Brain microvascular endothelial cell (primary cell): Measurements from ENCODE around the gene PSMD3.
A peak's percentile ranks its signal among the peaks of the same experiment; 100 is the strongest.

ENCODE experiments used
- DNase-seq: peaks from one replicate; pipeline ENCODE4 v3.0.0-alpha.2; 2020
- H3K27ac ChIP-seq: fragments of 250-450 bp; sonication (Bioruptor Pico); 2 replicates; pipeline ENCODE4 v1.5.1; 2020; ENCODE audit warnings: mild to moderate bottlenecking, moderate library complexity
- H3K27me3 ChIP-seq: fragments of 250-450 bp; sonication (Bioruptor Pico); replicated peaks from 2 replicates; pipeline ENCODE4 v1.5.1; 2020; ENCODE audit warnings: mild to moderate bottlenecking
- H3K36me3 ChIP-seq: fragments of 250-450 bp; sonication (Bioruptor Pico); replicated peaks from 2 replicates; pipeline ENCODE4 v1.5.1; 2020; ENCODE audit warnings: mild to moderate bottlenecking
- H3K4me3 ChIP-seq: 2 replicates; pipeline ENCODE4 v1.5.1; 2011; ENCODE audit warnings: low read depth, mild to moderate bottlenecking, control low read depth, low read length, moderate library complexity
- in situ Hi-C: cut with HindIII; loops from 2 replicates; pipeline ENCODE4 v1.10.0; 2017; ENCODE audit warnings: low sequenced_read_pairs, low pct_ligation_motif_present
- TF ChIP-seq, protein P1 (sequence below): IDR thresholded peaks from 2 replicates; pipeline ENCODE4 v1.5.1; 2011; ENCODE audit warnings: low read depth, mild to moderate bottlenecking, moderate library complexity, low read length, control low read depth, inconsistent platforms; ENCODE audit errors: missing control alignments

PSMD3 gene

DNA sequence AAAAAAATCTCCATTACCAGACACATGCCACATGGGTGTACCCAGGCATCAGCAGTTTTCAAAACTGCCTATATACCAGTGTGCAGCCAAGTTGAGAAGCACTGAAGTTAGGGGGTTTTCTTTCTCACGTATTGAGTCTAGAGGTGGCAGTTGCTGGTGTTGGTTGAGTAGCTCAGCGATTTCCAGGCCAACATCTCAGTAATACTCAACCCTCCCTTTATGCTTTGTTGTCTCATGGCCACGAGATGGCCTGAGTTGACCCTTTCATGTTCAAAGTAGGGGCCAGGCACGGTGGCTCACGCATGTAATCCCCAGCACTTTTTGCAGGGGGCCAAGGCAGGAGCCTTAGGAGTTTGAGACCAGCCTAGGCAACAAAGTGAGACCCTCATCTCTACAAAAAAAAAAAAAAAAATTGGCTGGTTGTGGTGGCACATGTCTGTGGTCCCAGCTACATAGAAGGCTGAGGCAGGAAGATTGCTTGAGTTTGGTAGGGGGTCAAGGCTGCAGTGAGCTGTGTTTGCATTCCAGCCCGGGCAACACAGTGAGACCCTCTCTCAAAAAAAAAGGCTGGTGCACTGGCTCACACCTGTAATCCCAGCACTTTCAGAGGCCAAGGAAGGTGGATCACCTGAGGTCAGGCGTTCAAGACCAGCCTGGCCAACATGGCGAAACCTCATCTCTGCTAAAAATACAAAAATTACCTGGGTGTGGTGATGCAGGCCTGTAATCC, 42.3 kb upstream of the PSMD3 start:
- in situ Hi-C loops = no loop called here
- H3K4me3 ChIP-seq = no peak overlapping the region
- no peaks in the 10 kb centered on the region for H3K36me3 ChIP-seq
- H3K27ac ChIP-seq = no peak overlapping the region
- TF ChIP-seq, protein P1, sequence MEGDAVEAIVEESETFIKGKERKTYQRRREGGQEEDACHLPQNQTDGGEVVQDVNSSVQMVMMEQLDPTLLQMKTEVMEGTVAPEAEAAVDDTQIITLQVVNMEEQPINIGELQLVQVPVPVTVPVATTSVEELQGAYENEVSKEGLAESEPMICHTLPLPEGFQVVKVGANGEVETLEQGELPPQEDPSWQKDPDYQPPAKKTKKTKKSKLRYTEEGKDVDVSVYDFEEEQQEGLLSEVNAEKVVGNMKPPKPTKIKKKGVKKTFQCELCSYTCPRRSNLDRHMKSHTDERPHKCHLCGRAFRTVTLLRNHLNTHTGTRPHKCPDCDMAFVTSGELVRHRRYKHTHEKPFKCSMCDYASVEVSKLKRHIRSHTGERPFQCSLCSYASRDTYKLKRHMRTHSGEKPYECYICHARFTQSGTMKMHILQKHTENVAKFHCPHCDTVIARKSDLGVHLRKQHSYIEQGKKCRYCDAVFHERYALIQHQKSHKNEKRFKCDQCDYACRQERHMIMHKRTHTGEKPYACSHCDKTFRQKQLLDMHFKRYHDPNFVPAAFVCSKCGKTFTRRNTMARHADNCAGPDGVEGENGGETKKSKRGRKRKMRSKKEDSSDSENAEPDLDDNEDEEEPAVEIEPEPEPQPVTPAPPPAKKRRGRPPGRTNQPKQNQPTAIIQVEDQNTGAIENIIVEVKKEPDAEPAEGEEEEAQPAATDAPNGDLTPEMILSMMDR = no peak
- DNase-seq = no peak
- no peaks in the 10 kb centered on the region for H3K27me3 ChIP-seq

DNA sequence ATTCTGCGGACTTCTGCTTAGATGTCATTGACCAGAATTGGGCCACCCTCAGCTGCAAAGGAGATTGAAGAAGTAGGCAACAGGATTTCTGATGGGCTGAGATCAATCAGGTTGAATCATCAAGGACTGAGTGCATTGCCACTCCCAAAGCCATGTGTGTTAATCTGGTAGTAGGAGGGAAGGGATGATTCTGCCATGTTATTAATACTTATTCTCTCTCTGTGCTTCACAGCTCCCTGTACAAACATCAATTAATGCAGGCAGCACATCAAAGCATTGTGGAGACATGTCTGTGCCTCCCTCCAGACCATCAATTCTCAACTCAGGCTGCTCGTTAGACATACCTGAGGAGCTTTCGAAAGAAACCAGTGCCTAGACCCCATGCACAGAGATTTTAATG, 41.5 kb upstream of the PSMD3 start:
- TF ChIP-seq, protein P1 = no peak
- no peaks in the 10 kb centered on the region for H3K36me3 ChIP-seq
- H3K4me3 ChIP-seq = no peak overlapping the region
- in situ Hi-C loops = no loop called here
- H3K27me3 ChIP-seq = no peaks in the 10 kb centered on the region
- no peak for DNase-seq
- H3K27ac ChIP-seq = no peak overlapping the region

DNA sequence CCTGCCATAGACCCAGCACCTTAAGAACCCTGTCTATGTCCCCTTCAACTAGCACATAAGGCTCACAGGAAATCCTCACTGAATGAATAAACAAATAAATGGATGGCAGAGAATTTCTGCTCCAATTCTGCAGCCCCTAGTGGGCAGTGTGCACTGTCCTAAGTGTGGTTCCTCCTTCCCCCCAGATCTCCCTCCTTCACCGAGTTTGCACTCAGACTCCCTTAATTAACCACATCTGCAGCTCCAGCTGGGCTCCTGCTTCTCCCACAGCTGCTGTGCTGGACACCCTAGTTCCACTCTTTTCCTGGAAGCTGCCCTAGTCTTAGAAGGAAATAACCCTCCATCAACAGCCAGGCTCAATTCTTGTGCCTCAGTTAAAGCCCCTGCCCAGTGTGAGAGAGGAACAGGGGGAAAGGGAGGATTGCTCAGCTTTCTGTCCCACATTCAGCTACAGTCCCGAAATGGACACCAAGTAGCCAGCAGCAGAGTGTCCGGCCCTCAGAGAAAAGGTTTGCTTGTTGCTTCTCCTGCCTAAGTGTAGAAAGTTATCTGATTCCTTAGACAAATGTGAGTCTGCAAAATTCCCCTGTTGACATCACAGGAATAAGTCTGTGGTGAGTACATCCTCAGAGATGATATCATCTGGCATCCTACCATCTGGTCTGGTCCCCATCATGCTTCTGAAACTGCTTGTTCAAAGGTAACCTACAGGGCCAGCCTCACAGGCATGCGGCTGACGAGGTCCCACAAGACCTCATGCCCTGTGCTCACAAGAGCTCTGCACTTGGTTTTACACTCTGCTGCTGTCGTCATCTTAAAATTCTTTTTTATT, 40.8 kb upstream of the PSMD3 start:
- in situ Hi-C loops = no loop called here
- Histone ChIP-seq H3K36me3 (no peaks in the 10 kb centered on the region), H3K27me3 (no peaks in the 10 kb centered on the region), H3K27ac (peak overlapping the region; percentile 67), H3K4me3 (no peak overlapping the region)
- TF ChIP-seq, protein P1 = peak; percentile 80
- peak; percentile 87 for DNase-seq

DNA sequence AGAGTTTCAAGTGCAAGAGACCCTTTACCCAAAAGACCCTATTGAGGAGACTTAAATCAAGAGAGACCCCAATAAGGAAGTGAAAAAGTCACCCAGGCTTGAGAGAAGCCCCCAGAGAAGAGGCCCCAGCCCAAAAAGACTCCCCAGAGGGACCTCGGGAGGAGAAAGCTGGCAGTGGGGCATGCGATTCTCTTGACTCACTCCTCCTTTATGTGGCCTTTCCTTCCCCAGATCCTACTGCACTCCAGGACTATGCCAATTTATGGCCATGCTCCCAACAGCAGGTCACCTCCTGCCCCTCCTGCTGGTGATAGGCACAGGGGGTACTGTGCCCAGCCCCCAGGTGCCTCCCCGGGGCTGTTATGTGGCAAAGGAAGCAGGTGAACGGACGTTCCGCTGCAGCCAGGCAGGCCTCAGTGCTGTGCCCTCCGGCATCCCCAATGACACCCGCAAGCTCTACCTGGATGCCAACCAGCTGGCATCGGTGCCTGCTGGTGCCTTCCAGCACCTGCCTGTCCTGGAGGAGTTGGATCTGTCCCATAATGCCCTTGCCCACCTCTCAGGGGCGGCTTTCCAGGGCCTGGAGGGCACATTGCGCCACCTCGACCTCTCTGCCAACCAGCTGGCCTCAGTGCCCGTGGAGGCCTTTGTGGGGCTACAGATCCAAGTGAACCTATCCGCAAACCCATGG, 36.8 kb upstream of the PSMD3 start:
- no peak overlapping the region for H3K4me3 ChIP-seq
- H3K27me3 ChIP-seq = no peaks in the 10 kb centered on the region
- H3K36me3 ChIP-seq = no peaks in the 10 kb centered on the region
- in situ Hi-C loops = no loop called here
- TF ChIP-seq, protein P1 = no peak
- no peak overlapping the region for H3K27ac ChIP-seq
- no peak for DNase-seq

DNA sequence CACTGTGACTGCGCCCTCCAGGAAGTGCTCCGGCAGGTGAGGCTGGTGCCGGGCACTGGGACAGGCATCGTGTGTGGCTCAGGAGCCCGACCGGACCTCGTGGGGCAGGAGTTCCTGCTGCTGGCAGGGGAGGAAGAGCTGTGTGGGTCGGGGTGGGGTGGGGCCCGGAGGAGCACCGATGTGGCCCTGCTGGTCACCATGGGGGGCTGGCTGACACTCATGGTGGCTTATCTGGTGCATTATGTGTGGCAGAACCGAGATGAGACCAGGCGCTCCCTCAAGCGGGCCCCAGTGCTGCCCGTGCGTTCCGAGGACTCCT, 36.3 kb upstream of the PSMD3 start:
- H3K27ac ChIP-seq = no peak overlapping the region
- TF ChIP-seq, protein P1 = no peak
- H3K36me3 ChIP-seq = no peaks in the 10 kb centered on the region
- no peak overlapping the region for H3K4me3 ChIP-seq
- H3K27me3 ChIP-seq = no peaks in the 10 kb centered on the region
- no peak for DNase-seq
- in situ Hi-C loops = no loop called here
